Myocyte (in vitro differentiated cells): ENCODE results near the gene TRIM8. TPM values are rescaled to one million over a fixed set of nuclear protein-coding genes. Genes with fewer than 3 reads are reported as not detected.

Experiments used
- DNase-seq: peaks from one replicate; pipeline ENCODE4 v3.0.0-alpha.2; 2012; ENCODE audit warnings: low read depth
- total RNA-seq: library from RNA; depleted of rRNA; stranded (reverse); fragments of >200 nt; gene quantifications from 2 replicates; pipeline ENCODE4 v1.2.3, GENCODE V29; 2014

TRIM8 gene
- total RNA-seq, 1 donor from 2014 or later, result 230 TPM

DNA sequence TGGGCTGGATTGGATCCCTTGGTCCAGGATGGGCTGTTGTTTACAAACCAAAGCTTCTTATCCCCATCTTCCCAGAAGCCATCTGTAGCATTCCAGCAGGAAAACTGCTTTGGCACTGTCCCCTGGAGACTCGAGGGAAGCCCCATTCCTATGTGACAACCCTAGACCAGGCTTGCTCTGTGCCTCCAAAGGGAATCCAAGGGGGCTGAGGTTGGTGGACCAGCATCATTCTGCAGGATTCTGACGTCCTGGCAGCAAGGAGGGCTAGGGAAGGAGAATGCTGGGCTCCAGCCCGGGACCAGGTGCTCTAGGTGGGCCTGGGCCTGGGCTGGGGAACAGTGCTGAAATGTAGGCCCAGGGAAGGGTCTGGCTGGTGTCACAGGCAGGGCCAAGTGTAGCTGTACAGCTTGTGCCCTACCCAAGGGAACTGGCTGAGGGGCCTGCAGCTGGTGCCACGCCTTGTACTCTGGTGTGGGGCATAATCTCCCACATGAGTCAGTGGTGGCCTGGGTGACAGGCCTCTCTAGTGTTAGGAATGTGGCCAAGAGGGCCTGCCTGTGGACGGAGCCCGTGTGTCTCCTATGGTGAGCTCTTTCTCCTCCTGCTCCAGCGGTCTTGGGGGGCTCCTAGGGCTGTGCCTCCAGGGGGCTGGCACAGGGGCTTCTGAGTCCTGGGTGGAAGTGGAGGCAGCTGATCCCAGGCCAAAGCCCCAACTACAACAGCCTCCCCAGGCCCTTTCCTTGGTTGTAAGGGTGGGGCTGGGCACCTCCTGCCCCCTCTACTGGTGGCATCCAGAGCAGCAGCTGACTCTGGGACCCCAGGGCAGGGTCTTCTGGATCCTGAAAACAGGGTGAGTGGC, 25.2 kb downstream of the TRIM8 start:
- DNase-seq, result peak; percentile 95

DNA sequence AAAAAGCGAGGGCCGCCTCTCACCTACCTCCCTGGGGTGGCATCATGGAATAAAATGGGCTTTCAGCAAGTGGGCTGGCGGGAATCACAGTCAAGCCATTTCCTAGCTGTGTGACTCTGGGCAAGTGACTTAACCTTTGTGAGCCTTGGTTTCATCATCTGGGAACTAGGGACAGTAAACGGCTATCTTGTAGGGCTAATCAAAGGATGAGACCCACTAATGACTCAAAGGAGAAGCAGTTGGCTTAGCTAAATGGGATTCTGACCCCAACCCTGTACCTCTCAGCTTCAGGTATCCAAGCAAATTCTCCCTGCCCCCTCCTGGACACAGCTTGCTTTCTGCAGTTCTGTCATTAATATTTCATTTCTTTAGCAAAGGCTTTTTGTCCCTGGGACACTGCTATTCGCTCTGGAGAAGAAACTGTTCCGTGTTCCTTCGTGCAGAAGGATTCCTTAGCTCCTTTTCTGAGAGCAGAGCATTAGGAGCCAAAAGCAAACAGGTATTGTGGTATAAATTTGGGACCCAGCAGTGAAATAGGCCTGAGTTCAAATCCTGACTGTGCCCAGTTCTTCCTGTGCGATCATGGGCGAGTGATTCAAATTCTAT, 25.9 kb downstream of the TRIM8 start:
- no peak for DNase-seq

DNA sequence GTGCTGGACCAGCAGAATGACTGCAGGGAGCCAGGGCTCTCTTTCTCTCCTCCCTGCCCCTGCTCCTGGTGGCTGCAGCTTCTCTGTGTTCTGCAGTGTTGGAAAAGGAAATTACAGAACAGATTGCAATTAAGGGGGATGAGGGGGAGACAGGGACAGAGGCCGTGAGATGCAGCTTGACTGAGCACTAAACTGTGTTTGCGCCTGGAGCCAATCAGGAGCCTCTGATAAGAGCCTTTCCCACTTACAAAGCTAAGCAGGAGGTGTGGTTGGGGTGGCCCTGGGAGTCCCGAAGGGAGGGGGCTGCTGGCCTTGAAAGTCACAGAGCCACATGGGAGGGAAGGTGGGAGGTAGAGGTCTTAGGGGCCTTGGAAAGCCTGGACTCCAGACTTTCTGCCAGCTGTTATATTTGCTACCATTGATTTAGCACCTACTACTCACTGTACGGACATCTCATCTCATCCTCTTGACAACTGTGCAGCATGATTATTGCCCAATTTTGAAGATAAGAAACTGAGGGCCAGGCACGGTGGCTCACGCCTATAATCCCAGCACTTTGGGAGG, 26.7 kb downstream of the TRIM8 start:
- DNase-seq, result no peak

DNA sequence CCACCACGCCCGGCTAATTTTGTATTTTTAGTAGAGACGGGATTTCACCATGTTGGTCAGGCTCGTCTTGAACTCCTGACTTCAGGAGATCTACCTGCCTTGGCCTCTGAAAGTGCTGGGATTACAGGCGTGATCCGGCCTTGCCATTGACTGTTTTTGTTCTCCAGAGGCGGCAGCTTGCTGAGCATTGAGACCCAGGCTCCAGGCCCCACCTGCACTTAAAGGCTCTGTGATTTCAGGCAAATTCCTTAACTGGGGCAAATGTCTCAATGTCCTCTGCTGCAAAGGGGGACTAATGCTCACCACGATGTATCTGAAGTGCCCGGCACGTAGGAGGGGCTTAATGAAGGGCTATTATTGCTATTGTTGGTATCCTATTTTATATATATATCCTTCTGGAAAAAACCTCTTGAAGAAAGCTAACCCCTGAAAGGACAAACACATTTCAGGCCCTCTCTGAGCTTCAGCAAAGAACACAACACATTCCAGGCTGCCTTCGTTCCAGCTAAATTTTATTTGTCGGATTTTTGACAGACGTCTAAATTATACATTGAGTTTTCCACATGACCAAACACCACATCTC, 29.0 kb downstream of the TRIM8 start:
- DNase-seq, result no peak

DNA sequence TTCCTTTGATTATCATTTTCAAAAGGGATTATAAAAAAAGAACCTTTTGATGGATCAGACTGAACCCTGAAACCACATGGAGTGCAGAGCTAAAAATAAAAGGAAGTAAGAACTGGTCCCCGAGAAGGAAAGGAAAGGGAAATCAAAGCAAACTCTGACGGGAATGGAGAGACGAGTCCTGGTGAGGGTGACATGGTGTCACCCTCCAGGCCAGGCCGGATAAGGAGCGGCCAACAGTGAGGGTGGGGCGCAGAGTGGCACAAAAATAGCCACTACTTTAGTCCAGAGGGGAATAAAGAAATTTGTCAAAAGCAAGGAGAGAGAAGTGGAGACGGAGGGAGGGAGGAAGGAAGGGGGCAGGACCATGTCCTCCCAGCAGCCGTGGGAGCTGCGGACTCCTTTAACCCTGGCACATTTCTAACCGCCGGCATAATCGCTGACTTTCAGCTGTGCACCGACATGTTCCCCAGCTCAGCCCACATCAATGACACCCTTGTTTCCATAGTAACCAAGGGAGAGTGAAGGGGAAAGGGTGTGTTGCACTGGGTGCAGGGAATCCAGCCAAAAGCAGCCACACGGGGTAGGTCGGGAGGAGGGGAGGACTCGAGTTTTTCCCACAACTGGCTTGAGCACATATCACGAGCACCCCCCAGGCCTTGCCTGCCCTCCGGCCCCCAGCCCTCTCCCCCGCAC, 29.7 kb downstream of the TRIM8 start:
- DNase-seq, result peak; percentile 94

DNA sequence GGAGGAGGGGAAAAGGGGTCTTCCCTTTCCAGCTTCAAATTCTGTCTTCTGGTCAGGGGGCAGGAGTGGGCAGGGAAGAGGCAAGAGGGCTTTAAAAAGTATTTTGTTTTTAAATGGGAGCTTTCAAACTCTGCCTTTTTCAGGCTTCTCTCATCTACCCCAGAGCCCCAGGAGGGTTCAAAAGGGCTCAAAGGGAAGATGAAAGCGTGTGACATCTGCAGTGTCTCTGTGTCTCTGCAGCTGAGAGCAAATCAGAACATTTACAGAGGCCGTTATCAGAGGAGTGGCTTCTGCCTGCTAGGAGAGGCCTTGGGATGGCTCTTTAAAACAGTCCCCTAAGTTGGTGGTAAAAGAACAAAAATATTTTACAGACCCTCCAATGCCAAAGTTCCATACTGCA, 30.3 kb downstream of the TRIM8 start:
- peak; percentile 46 for DNase-seq

DNA sequence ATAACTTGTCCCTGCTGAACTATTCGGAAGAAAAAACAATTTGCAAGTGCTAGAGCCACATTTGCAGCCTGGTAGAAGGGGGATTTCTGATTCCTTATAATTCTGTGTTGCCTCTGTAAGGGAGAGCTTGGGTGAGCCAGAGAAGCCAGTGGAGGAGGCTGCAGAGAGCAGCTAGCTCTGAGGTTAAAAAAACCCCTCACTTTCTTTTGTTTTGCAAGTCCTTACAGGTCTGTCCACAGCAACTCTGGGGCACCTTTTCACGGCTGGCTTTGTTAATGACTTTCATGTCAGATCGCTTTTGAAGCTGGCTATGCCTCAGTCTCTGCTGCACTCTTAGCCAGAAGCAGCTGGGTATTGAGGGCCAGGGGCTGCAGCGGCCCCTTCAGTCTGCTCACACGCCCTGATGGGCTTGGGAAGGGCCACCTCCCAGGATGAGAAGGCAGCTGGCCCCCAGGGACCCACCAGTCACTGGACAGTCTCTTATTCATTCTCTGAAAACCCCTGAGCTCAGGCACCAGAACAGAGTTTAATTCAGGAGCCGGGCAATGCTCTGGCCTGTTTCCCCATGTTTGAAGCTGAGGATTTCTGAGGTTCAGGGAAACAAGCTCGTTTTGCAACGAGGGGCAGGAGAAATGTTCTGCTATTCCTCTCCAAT, 30.9 kb downstream of the TRIM8 start:
- DNase-seq, result no peak

DNA sequence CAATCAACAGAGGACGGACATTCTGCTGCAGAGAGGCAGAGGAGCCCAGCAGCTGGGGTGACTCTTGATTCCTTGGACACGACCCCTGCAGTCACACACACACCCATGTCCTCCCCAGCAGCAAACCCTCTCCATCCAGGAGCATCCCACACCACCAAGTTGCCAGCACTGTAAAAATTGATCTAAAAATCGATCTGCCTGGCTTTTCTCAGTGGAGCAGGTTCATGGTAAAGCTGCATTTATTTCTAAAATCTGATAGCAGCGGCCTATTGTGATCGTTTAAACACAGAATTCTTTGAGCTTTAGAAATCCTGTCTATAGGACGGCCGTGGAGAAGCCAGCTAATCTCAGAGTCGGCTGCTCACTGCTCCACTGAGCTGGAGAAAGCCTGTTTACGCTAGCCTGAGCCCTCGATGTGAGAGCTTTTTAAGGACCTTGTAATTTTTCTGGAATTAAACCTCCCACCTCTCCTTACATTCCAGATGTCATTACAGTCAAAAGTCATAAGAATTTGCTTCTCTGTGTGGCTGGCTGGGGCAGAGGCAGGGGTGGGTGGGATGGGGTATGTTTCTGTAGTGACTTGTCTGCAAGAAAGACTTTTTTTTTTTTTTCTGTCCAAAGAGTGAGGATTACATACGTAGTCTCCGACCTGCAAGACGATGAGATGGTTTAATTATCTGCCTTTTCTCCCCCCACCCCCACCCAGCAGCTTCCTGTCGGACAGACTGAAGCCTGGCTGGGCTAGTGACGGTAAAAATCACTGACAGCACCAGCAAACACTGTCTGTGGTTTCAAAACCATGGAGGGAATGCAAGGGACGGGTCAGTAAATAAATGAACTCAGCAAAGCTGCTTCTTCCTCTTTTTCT, 31.6 kb downstream of the TRIM8 start:
- DNase-seq, result peak; percentile 91

DNA sequence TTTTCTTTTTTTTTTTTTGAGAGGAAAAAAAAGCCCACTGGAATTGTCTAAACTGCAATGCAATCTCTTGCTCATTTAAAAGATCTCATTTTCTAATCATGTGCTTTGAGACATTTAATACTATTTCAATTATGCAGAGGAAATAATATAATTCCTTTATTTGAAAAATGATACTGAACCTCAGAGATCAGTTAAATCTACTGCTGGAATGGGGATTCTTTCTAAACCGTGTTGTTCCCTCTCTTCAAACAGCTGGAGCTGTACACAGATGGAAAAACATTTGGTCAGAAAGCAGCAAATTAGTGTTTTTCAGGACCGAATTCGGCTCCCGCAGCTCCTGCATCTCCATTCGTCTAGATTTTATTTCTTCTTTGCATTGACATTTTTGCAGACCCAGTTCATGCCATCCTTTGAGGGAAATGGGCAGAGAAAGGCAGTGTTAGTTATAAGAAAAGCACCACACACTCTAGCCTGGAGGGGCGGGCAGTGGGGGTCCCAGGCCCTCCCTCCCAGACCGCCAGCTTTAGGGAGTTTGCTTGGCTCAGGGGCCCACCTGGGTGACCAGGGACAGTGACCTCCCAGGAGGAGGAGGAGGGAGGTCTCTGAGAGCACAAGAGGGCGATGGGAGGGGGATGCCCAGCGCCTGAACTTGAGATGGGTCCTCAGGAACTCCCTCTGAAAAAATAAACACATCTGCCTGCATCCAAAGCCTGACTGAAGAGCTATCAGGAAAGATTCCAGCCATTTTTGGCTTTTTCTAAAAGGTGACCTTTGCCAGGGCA, 32.4 kb downstream of the TRIM8 start:
- DNase-seq, result no peak

DNA sequence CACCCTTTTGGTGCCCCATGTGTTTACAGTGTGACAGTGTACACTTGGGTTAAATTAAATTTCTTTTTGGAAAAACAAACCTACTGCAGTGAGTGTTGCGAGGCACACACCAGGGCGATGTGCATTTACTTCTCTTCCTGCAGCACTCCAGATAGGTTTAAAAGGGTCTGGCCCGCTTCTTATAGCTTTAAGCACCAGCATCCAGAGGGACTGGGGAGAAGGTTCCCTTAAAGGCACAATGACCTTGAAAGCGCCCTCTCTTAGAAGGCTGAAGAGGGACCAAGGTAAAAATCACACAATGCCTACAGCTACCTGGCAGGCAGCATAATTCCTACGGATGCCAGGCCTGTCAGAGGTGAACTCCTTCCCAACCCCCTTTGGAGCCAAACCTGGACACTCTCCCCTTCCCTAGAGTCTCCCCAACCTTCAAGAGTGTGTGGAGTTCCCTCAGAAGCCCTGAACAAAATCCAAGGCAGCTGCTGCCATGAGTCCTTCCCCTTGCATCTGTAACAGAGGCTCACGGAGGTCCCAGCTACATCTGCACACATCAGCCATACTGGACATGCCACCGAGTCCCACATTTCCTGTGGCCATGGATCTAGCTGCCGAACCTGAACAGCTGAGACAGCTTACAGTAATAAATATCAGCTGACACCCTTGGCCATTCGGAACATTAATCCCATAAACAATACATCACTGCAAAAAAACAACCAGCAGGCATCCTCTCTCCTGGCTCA, 33.2 kb downstream of the TRIM8 start:
- DNase-seq, result peak; percentile 62

DNA sequence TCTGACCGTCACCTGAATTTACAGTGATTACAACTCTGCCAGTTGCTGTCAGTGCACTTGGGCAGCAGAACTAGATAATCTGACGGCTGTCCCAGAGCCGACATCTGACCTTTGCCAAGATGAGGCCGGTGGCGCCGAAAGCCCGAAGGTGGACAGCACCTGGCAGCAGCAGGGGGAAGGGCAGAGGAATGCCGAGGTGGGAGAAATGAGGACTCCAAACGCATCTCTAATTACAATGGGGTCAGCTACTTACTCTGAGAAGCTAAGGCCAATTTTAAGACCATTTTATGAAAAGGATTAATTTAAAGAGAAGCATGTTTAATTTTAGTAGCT, 33.8 kb downstream of the TRIM8 start:
- DNase-seq, result peak; percentile 24

DNA sequence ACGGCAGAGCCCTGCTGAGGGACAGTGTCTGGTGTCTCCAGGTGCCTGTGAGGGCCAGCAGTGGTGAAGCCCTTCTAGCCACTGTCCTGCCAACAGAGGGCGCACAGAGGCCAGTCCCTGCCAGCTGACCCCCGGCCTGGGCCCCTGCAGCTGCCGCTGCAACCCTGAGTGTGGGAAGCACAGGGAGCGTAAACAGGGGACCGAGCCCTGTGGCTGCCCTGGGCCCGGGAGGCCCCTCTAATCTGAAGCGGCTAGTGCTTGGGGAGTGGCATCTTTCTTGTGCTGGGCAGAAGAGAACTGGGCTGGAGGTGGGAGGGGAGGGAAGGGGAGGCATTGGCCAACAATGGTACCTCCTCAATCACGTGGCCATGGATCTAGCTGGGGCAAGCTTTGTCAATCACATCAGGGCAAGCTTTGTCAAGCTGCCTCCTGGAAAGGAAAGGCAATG, 34.6 kb downstream of the TRIM8 start:
- peak; percentile 92 for DNase-seq

DNA sequence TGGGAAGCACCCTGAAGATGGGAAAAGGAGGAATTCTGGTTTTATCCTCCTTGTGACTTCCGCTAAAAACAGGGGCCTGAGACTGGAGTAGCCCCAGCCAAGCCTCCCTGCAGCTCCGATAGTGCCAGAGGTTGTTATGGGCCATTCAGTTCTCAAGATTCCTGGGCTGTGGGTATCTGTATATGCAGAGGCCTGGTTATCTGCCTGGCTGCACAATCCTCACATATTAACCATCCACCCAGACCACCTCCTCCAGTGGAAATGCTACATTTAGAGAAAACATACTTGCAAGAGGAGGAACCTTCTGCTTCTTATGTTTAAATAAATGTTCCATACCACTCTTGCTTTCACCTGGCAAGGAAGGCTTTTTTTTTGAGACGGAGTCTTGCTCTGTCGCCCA, 35.3 kb downstream of the TRIM8 start:
- no peak for DNase-seq

DNA sequence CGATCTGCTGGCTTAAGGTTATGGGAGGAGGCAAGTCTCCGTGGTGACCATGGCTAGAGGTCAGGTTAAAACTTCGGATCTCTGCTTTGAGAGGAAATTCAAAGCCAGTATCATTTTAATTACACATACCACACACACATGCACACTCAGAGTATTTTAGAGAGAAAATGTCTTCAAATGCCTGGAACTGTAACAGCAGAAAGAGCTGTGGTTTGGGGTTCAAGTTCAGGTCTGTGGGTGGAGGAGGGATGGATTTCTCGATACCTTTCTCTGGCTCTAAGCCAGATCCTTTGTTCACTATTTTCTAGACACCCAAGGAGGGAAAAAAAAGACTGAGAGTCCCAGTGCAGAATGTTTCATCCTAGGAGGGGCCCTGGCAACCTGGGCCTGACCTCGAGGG, 37.4 kb downstream of the TRIM8 start:
- DNase-seq, result no peak

DNA sequence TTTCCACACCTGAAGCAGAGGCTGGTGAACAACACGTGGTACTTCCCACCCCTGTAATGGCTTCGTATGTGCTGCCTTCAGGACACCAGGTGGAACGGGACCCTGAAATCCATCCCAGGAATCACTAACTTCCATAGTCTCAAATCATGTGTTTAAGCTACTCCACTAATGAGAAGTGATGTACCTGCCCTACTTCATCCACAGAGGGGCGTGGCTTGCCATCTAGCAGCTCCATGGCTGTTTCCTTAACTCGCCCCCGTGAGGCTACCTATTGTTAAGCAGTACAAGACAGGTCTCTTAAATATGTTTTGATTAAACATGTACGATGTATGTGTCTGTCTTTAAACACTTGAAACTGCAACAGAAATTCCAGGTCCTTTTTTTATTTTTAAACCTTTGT, 38.1 kb downstream of the TRIM8 start:
- DNase-seq, result no peak

DNA sequence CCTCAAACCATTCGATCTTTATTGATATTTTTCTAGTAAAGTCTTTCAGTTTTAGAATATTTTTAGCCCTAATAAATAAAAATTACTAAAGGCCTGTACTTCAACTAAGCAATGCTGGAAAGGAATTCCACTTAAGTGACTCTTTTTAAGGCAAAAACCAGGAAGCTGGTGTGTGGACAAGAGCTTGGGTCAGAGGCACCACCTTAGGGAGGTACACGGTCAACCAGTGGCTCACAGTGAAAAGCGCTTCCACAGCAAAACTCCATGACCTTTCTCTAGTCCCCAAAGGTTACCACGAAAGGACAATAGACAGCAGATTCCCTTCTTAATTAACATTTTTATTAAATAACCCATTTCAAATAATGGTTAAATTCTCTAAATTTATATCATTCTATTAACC, 38.7 kb downstream of the TRIM8 start:
- DNase-seq, result no peak

DNA sequence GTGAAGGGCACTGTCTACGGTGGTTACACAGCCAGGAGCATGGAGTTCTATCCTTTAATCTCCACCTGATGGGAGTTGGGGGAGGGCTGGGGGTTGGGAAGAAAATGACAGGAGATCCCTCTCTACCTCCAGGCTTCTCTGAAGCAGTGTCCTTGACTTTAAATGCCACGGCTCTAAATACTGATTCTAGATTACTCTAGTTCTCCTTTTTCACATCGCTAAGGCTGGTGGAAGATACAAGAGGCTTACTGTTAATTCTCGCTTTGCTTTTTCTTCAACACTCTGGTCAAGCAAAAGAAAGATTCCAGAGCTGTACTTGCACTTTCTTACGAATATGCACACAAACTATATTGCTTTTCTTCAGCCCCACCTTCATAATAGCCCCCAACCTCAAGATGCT, 39.5 kb downstream of the TRIM8 start:
- DNase-seq, result no peak

DNA sequence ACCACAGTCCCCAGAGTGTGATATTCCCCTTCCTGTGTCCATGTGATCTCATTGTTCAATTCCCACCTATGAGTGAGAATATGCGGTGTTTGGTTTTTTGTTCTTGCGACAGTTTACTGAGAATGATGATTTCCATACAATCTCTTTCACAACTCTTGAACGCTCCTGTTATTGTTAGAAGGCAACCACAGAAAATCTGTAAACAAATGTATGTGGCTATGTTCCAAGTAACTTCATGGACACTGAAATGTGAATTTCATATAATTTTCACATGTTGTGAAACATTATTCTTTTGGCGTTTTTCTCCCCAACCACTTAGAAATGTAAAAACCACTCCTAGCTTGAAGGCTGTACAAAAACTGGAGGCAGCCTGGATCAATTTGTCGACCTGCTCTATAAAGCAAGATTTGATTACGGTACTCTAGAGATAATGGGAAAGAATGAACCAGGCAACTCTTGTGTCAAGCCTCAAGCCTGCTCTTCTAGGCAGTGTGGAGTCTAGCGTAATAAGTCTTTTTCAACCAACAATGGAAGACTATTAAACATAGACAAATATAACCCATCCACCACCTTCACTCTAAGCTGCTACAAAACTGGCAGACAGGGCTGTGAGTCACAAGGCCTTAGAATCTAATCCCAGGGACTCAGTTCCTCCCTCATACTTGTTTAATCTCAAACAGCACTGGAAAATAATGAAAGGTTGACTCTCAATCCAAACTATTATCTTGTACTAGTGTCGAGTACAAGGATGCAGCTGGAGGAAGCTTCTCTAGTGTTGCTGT, 47.2 kb downstream of the TRIM8 start:
- DNase-seq, result no peak
